GM21360 (cell line): ENCODE results near the gene HIGD1C.

Source experiments
- ATAC-seq: cut with Tn5 transposase; IDR thresholded peaks from one replicate; pipeline ENCODE4 v1.9.1; 2021; ENCODE audit warnings: mild to moderate bottlenecking, moderate library complexity; ENCODE audit not compliant: unreplicated experiment

The HIGD1C gene

GRCh38 chr12:50981319-50982239, 29.2 kb downstream of the HIGD1C start:
- no peak for ATAC-seq

- no peak for ATAC-seq
These were observed 32.4 kb downstream of the HIGD1C start for GRCh38 chr12:50984586-50985298.

GRCh38 chr12:50985322-50985721, 33.0 kb downstream of the HIGD1C start:
- ATAC-seq = no peak

- ATAC-seq = no peak
These were observed 34.8 kb downstream of the HIGD1C start for GRCh38 chr12:50986966-50987737.

GRCh38 chr12:50988051-50988450, 35.7 kb downstream of the HIGD1C start:
- ATAC-seq = no peak

GRCh38 chr12:50988871-50989270, 36.5 kb downstream of the HIGD1C start:
- no peak for ATAC-seq

- ATAC-seq = no peak
These were observed 37.9 kb downstream of the HIGD1C start for GRCh38 chr12:50990147-50990727.

GRCh38 chr12:50990791-50991190, 38.4 kb downstream of the HIGD1C start:
- ATAC-seq = no peak

- ATAC-seq = no peak
These were observed 38.9 kb downstream of the HIGD1C start for GRCh38 chr12:50991291-50991690.

- no peak for ATAC-seq
These were observed 40.5 kb downstream of the HIGD1C start for GRCh38 chr12:50992819-50993218.

- ATAC-seq = no peak
These were observed 46.7 kb downstream of the HIGD1C start for GRCh38 chr12:50999093-50999492.

GRCh38 chr12:51000245-51000644, 47.9 kb downstream of the HIGD1C start:
- no peak for ATAC-seq

- no peak for ATAC-seq
These were observed 49.5 kb downstream of the HIGD1C start for GRCh38 chr12:51001799-51002198.

- ATAC-seq = no peak
These were observed 52.2 kb downstream of the HIGD1C start for GRCh38 chr12:51004504-51004903.

- no peak for ATAC-seq
These were observed 52.7 kb downstream of the HIGD1C start for GRCh38 chr12:51005030-51005429.

- ATAC-seq = no peak
These were observed 53.3 kb downstream of the HIGD1C start for GRCh38 chr12:51005671-51006070.

- ATAC-seq = no peak
These were observed 56.1 kb downstream of the HIGD1C start for GRCh38 chr12:51008329-51009055.

GRCh38 chr12:51009056-51009440, 56.7 kb downstream of the HIGD1C start:
- no peak for ATAC-seq

GRCh38 chr12:51011955-51012354, 59.6 kb downstream of the HIGD1C start:
- ATAC-seq = no peak

- no peak for ATAC-seq
These were observed 60.4 kb downstream of the HIGD1C start for GRCh38 chr12:51012570-51013236.
